Neuronal stem cell (in vitro differentiated cells): Measurements from ENCODE around the gene SGCG. TPM values are rescaled to one million over a fixed set of nuclear protein-coding genes. Genes with fewer than 3 reads are reported as not detected.

Experiments used
- small RNA-seq: library from polyadenylated mRNA; stranded (forward); fragments of <200 nt; extraction: miRNeasy Mini kit (QIAGEN cat#:217004); gene quantifications from one replicate; pipeline ENCODE3, GENCODE V24; 2013; ENCODE audit not compliant: insufficient read depth

Gene SGCG

Small RNAs within 50 kb of the gene (small RNA-seq; reads per million reads assigned to genes)
- gene RNU6-58P, result not detected
- not detected for gene RNY3P4
